Caki2 (cell line): ENCODE data around the gene GAGE13. TPM values are rescaled to one million over a fixed set of nuclear protein-coding genes. Genes with fewer than 3 reads are reported as not detected.
"Not testable (repeated sequence)": the region's sequence is repeated elsewhere in the genome, so short reads cannot be mapped to it uniquely, and the experiment has no call there.

Experiments used
- DNase-seq: peaks from one replicate; pipeline ENCODE4 v3.0.0-alpha.2; 2015; ENCODE audit warnings: low read depth
- in situ Hi-C: cut with HindIII; loops from 2 replicates; pipeline ENCODE4 v1.10.0; 2016; ENCODE audit warnings: low sequenced_read_pairs, low pct_unique_long_range_greater_than_20kb, mixed read lengths
- total RNA-seq: library from RNA; depleted of rRNA; stranded (reverse); fragments of >200 nt; shearing (Covaris generic); gene quantifications from 2 replicates; pipeline ENCODE4 v1.2.3, GENCODE V29; 2014; ENCODE audit warnings: low replicate concordance; rRNA removed

The GAGE13 gene
- total RNA-seq, 1 experiment from 2014 or later = not detected

DNA sequence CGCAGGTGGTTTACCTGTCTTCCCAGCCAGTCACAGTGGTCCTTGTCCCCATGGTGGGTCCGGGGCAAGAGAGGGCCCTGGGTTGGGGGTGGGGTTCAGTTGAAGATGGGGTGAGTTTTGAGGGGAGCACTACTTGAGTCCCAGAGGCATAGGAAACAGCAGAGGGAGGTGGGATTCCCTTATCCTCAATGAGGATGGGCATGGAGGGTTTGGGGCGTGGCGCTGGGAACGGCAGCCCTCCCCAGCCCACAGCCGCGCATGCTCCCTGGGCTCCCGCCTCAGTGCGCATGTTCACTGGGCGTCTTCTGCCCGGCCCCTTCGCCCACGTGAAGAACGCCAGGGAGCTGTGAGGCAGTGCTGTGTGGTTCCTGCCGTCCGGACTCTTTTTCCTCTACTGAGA is 9.6 kb upstream of the GAGE13 start, which contains the start of gene GAGE12J:
Gene GAGE12J (plus strand): TSS at position 301 of the 400 bp plus-strand sequence. CDS start 1,157 bp downstream, outside the sequence.
- in situ Hi-C loops, DNase-seq: not testable (repeated sequence)

DNA sequence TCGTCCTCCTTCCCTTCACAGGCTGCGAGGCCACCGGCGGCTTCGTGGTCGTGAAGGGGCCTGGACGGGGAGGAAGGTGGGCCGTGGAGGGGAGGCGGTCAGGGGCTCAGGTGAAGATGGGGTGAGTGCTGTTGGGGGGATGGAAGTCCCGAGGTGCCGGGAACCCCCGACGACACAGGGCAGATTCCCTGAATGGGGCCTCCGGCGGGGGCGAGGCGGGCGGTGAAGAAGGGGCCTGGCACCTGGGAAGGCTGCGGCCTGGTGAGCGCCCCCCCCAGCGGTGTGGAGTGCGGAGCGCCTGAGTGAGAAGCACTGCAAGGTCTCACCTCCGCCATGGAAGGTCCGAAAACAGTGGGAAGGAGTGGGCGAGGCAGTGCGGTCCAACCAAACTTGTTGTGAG is 9.1 kb upstream of the GAGE13 start:
- in situ Hi-C loops, DNase-seq: not testable (repeated sequence)

GRCh38 chrX:49323735-49324134 is 7.6 kb upstream of the GAGE13 start:
- DNase-seq, in situ Hi-C loops: not testable (repeated sequence)

DNA sequence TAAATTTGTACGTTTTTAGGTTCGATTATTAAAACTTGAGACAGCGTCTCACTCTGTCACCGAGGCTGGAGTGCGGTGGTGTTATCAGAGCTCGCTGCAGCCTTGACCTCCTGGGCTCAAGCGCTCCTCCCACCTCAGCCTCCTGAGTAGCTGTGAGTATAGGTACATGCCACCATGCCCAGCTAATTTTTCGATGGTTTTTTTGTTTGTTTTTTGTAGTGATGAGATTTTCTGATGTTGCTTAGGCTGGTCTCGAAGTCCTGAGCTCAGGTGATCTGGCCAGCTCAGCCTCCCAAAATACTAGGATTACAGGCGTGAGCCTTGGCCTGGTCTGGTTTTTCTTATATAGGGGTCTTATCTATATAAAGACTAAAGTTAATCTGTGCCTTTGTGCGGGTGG is 961 bp upstream of the GAGE13 start:
- not testable (repeated sequence) for DNase-seq

DNA sequence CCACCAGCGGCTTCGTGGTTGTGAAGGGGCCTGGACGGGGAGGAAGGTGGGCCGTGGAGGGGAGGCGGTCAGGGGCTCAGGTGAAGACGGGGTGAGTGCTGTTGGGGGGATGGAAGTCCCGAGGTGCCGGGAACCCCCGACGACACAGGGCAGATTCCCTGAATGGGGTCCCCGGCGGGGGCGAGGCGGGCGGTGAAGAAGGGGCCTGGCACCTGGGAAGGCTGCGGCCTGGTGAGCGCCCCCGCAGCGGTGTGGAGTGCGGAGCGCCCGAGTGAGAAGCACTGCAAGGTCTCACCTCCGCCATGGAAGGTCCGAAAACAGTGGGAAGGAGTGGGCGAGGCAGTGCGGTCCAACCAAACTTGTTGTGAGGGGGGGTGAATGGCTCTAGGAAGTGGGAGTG is 459 bp downstream of the GAGE13 start:
- in situ Hi-C loops, DNase-seq: not testable (repeated sequence)

More for the DNA sequence above, 961 bp upstream of the GAGE13 start:
- in situ Hi-C loops = not testable (repeated sequence)

GRCh38 chrX:49341449-49341848 is 10.1 kb downstream of the GAGE13 start:
- in situ Hi-C loops, DNase-seq: not testable (repeated sequence)

- DNase-seq, in situ Hi-C loops: not testable (repeated sequence)
These were observed 13.3 kb downstream of the GAGE13 start for GRCh38 chrX:49344496-49345175.

DNA sequence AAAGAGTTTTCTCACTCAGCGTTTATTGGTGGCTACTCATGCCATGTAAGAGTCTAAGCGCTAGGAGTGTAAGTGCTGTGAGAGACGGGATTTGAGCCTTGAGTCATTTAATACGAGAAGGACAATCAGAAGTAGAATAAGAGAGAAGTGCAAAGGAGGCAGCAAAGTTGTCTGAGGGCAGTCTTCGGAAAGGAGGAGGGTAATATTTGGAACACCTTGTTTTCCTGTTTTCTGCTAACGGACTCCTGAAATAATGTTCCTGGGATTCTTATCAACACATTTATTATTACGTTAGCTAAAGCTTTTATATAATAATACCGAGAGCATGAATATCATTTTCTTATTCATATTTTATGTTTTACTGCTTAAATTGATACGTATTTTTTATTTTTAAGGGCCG is 14.0 kb downstream of the GAGE13 start:
- in situ Hi-C loops, DNase-seq: not testable (repeated sequence)

DNA sequence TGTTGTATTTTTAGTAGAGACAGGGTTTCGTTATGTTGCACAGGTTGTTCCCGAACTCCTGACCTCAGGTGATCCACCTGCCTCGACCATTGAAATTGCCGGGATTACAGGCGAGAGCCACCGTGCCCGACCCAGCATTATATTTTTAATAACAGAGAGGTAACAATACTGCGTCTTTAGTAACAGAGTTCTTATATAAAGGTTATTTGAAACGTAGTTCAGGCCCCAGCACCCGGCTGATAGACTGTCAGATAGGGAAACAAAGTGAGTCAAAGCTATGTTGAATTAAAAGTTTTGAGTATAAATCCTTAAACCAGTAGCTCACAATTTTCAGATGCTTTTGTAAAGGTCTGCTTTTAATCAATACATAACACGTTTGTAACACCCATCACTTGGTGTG is 14.8 kb downstream of the GAGE13 start:
- in situ Hi-C loops = not testable (repeated sequence)

More for the DNA sequence above, 14.8 kb downstream of the GAGE13 start:
- DNase-seq = not testable (repeated sequence)

Other genes with a start within 250 kb of the GAGE13 start
- 32.6 and 46.4 TPM in 2 replicates for gene GPKOW, start 207.8 kb upstream of the GAGE13 start, total RNA-seq
- gene MAGIX, start 168.8 kb upstream of the GAGE13 start, total RNA-seq = 1.7 and 7.6 TPM in 2 replicates
- gene PLP2, start 159.7 kb upstream of the GAGE13 start, total RNA-seq = 72.9 and 86.3 TPM in 2 replicates
- gene PRICKLE3, start 145.2 kb upstream of the GAGE13 start, total RNA-seq = 6.1 and 55.0 TPM in 2 replicates
- gene SYP, start 131.4 kb upstream of the GAGE13 start, total RNA-seq = not detected in 2 replicates
- not detected in 2 replicates for gene CACNA1F, start 98.2 kb upstream of the GAGE13 start, total RNA-seq
- gene CCDC22, start 96.1 kb upstream of the GAGE13 start, total RNA-seq = 42.4 and 58.4 TPM in 2 replicates
- not detected in 2 replicates for gene FOXP3, start 66.9 kb upstream of the GAGE13 start, total RNA-seq
- 14.4 and 18.5 TPM in 2 replicates for gene PPP1R3F, start 61.8 kb upstream of the GAGE13 start, total RNA-seq
- not detected in 2 replicates for gene GAGE10, start 27.9 kb upstream of the GAGE13 start, total RNA-seq
- gene GAGE12J, start 9.5 kb upstream of the GAGE13 start, total RNA-seq = not detected in 2 replicates
- gene GAGE12C, start 200.6 kb downstream of the GAGE13 start, total RNA-seq = not detected in 2 replicates
- not detected in 2 replicates for gene GAGE12D, start 210.2 kb downstream of the GAGE13 start, total RNA-seq
- not detected in 2 replicates for gene GAGE12E, start 219.7 kb downstream of the GAGE13 start, total RNA-seq
- gene GAGE12F, start 229.3 kb downstream of the GAGE13 start, total RNA-seq = not detected in 2 replicates
- gene GAGE12G, start 238.8 kb downstream of the GAGE13 start, total RNA-seq = not detected in 2 replicates
- gene GAGE12H, start 248.4 kb downstream of the GAGE13 start, total RNA-seq = not detected in 2 replicates